Measurements from ENCODE around the gene PCOLCE2. TPM values are rescaled to one million over a fixed set of nuclear protein-coding genes. Genes with fewer than 3 reads are reported as not detected.

PCOLCE2 gene
- total RNA-seq, 1 experiment from 2014 or later, result 3.2 TPM

DNA sequence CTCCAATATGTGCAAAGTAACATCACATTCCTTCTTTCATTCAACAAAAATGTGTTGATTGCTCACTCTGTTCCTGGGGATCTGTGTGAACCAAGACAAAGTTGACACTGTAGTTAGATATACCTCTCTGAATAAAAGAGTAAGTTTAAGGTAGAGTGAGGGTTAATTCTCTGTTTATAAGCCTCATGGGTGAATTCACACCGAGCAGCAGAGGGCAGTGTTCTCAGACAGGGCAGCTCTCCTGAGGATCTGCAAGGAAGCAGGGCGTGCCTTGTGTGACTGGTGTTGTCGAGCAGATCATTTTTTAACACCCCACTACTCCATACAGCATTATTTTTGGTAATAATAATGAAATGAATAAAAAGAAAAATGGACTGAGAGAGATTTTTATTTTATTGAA lies 40.2 kb upstream of the PCOLCE2 start:
- peak; percentile 70 for DNase-seq (ENCODE audit: unreplicated experiment)
- ChIA-PET POLR2A (no interaction called here), CTCF (interaction anchor here (0.5 to 1.0 kb wide), 4 partner anchors 9 to 26 kb away, joined by 3 to 5 read pairs (median 4); no protein-coding TSS in a partner anchor)
- no peaks in the 10 kb centered on the region for H3K36me3 Mint-ChIP-seq (ENCODE audit: insufficient read depth, unreplicated experiment)
- peaks cover 15% of the 10 kb centered on the region for H3K4me1 Mint-ChIP-seq (ENCODE audit: insufficient read depth, unreplicated experiment)
- H3K27me3 Mint-ChIP-seq (ENCODE audit: insufficient read depth, unreplicated experiment), result no peaks in the 10 kb centered on the region
- intact Hi-C loops (cut with micrococcal nuclease), result loop anchor here (1.0 to 2.0 kb wide), 2 partner anchors 58 to 343 kb away; no protein-coding TSS in a partner anchor
- no peak overlapping the region for H3K4me3 Mint-ChIP-seq (ENCODE audit: unreplicated experiment)
- no peak overlapping the region for H3K27ac Mint-ChIP-seq (ENCODE audit: low read depth, unreplicated experiment)
- H3K9me3 Mint-ChIP-seq (ENCODE audit: unreplicated experiment), result peaks cover 9% of the 10 kb centered on the region
- no TSS peak for BruUV-seq (replicated peaks)
- TF ChIP-seq, protein P1, sequence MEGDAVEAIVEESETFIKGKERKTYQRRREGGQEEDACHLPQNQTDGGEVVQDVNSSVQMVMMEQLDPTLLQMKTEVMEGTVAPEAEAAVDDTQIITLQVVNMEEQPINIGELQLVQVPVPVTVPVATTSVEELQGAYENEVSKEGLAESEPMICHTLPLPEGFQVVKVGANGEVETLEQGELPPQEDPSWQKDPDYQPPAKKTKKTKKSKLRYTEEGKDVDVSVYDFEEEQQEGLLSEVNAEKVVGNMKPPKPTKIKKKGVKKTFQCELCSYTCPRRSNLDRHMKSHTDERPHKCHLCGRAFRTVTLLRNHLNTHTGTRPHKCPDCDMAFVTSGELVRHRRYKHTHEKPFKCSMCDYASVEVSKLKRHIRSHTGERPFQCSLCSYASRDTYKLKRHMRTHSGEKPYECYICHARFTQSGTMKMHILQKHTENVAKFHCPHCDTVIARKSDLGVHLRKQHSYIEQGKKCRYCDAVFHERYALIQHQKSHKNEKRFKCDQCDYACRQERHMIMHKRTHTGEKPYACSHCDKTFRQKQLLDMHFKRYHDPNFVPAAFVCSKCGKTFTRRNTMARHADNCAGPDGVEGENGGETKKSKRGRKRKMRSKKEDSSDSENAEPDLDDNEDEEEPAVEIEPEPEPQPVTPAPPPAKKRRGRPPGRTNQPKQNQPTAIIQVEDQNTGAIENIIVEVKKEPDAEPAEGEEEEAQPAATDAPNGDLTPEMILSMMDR (IDR thresholded peaks at IDR 0.05; ENCODE audit: unreplicated experiment), result peak; percentile 53

DNA sequence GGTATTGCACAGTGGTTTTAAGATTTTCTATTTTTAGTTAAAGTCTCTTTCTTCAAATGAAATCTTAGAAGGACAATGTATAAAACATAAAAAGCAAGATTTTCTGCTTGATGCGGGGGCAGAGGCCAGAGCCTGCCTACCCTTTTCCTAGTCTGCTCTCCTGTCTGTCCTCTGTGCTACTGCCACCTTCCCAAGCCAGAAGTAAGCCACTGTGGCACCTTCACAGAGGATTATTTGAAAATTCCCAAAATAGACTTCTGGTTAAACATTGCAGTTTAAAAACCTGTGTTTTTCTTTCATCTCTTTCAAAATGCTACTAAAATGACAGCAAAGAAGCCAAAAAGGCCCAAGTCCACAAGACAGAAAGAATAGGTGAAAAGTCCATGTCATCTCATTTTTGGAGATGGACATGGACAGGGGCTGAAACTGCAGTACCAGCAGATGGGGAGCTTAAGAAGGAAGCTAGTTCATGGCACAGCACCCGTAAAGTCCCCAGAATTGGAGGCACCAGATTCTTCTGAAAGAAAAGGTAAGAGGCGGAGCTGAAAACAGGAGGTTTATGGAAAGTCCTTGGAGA lies 37.6 kb upstream of the PCOLCE2 start:
- TF ChIP-seq, protein P1 (IDR thresholded peaks at IDR 0.05; ENCODE audit: unreplicated experiment), result no peak
- BruUV-seq (replicated peaks), result no TSS peak
- ChIA-PET POLR2A (interaction anchor here (0.5 to 1.1 kb wide), 3 partner anchors 16 to 60 kb away, joined by 3 to 4 read pairs (median 3); no protein-coding TSS in a partner anchor), CTCF (interaction anchor here (0.7 to 0.9 kb wide), 5 partner anchors 9 to 98 kb away, joined by 3 read pairs; partner anchors contain the start of gene U2SURP)
- H3K4me3 Mint-ChIP-seq (ENCODE audit: unreplicated experiment), result no peak overlapping the region
- H3K27ac Mint-ChIP-seq (ENCODE audit: low read depth, unreplicated experiment), result no peak overlapping the region
- peaks cover 15% of the 10 kb centered on the region for H3K4me1 Mint-ChIP-seq (ENCODE audit: insufficient read depth, unreplicated experiment)
- intact Hi-C loops (cut with micrococcal nuclease), result no loop called here
- peaks cover 9% of the 10 kb centered on the region for H3K9me3 Mint-ChIP-seq (ENCODE audit: unreplicated experiment)
- DNase-seq (ENCODE audit: unreplicated experiment), result no peak
- no peaks in the 10 kb centered on the region for H3K36me3 Mint-ChIP-seq (ENCODE audit: insufficient read depth, unreplicated experiment)
- H3K27me3 Mint-ChIP-seq (ENCODE audit: insufficient read depth, unreplicated experiment), result no peaks in the 10 kb centered on the region

DNA sequence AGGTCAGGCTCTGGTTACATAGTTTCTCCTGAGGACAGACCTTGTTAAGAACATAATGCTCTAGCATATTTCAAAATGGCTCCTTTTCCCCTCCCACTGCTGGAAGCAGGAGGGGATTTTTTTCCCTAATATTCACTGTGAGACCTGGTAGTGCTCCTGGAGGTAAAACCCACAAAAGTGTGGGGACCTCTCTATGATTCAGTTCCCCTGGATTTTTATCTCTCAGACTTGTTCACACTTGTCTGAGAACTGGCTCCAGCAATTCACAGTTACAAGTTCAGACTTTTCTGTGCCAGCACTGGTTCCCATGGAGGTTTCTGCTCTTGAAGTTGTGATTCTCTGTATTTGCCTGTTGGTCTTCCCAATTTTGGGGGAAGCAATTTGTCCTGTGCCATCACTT lies 36.3 kb upstream of the PCOLCE2 start:
- peak overlapping the region; percentile 87 for H3K27ac Mint-ChIP-seq (ENCODE audit: low read depth, unreplicated experiment)
- H3K36me3 Mint-ChIP-seq (ENCODE audit: insufficient read depth, unreplicated experiment), result no peaks in the 10 kb centered on the region
- H3K9me3 Mint-ChIP-seq (ENCODE audit: unreplicated experiment), result peaks cover 9% of the 10 kb centered on the region
- H3K27me3 Mint-ChIP-seq (ENCODE audit: insufficient read depth, unreplicated experiment), result no peaks in the 10 kb centered on the region
- peak; percentile 68 for DNase-seq (ENCODE audit: unreplicated experiment)
- TF ChIP-seq, protein P1 (IDR thresholded peaks at IDR 0.05; ENCODE audit: unreplicated experiment), result no peak
- POLR2A ChIA-PET, result interaction anchor here (0.7 to 1.1 kb wide), 2 partner anchors 29 to 773 kb away, joined by 3 to 4 read pairs; no protein-coding TSS in a partner anchor
- peaks cover 15% of the 10 kb centered on the region for H3K4me1 Mint-ChIP-seq (ENCODE audit: insufficient read depth, unreplicated experiment)
- no TSS peak for BruUV-seq (replicated peaks)
- CTCF ChIA-PET, result interaction anchor here (0.7 kb wide), 1 partner anchor 949 kb away, joined by 4 read pairs; no protein-coding TSS in a partner anchor
- H3K4me3 Mint-ChIP-seq (ENCODE audit: unreplicated experiment), result no peak overlapping the region
- intact Hi-C loops (cut with micrococcal nuclease), result no loop called here

DNA sequence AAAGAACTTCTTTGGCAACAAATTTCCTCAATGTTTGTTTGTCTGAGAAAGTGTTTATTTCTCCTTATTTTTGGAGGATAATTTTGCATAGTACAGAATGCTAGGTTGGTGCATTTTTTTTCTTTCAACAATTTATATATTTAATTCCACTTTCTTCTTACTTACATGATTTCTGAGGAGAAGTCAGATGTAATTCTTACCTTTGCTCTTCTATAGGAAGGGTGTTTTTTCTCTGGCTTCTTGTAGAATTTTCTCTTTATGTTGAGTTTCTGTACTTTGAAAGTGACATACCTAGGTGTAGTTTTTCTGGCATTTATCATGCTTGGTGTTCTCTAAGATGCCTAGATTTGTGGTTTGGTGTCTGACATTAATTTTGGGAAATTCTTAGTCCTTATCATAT lies 34.8 kb upstream of the PCOLCE2 start:
- TF ChIP-seq, protein P1 (IDR thresholded peaks at IDR 0.05; ENCODE audit: unreplicated experiment), result no peak
- H3K27ac Mint-ChIP-seq (ENCODE audit: low read depth, unreplicated experiment), result no peak overlapping the region
- ChIA-PET CTCF (no interaction called here), POLR2A (interaction anchor here (0.7 kb wide), 1 partner anchor 58 kb away, joined by 3 read pairs; no protein-coding TSS in a partner anchor)
- H3K27me3 Mint-ChIP-seq (ENCODE audit: insufficient read depth, unreplicated experiment), result no peaks in the 10 kb centered on the region
- no peak for DNase-seq (ENCODE audit: unreplicated experiment)
- intact Hi-C loops (cut with micrococcal nuclease), result no loop called here
- H3K4me1 Mint-ChIP-seq (ENCODE audit: insufficient read depth, unreplicated experiment), result peaks cover 15% of the 10 kb centered on the region
- no peaks in the 10 kb centered on the region for H3K36me3 Mint-ChIP-seq (ENCODE audit: insufficient read depth, unreplicated experiment)
- H3K9me3 Mint-ChIP-seq (ENCODE audit: unreplicated experiment), result peaks cover 9% of the 10 kb centered on the region
- H3K4me3 Mint-ChIP-seq (ENCODE audit: unreplicated experiment), result no peak overlapping the region
- BruUV-seq (replicated peaks), result no TSS peak

Measured in MCF 10A (cell line).